GM12892 (cell line): ENCODE results near the gene IMMP2L.

Experiments used
- DNase-seq: peaks from one replicate; pipeline ENCODE4 v3.0.0; 2011; ENCODE audit not compliant: insufficient read length
- FAIRE-seq: peaks from 2 replicates; lab custom pipeline; 2011; peaks lifted over from hg19 to GRCh38; lab: Jason Lieb, UNC
- POLR2A ChIP-seq: IDR thresholded peaks from 2 replicates; pipeline ENCODE4 v1.6.1; 2011; ENCODE audit warnings: low read depth, low read length, control low read depth
- POLR2AphosphoS5 ChIP-seq: IDR thresholded peaks from 2 replicates; pipeline ENCODE4 v1.6.1; 2011; ENCODE audit warnings: low read depth, low read length, control low read depth
- TAF1 ChIP-seq: IDR thresholded peaks from 2 replicates; pipeline ENCODE4 v1.6.1; 2011; ENCODE audit warnings: low read depth, mild to moderate bottlenecking, control low read depth, low read length, borderline replicate concordance

IMMP2L gene

GRCh38 chr7:111107579-111107978 lies 454.7 kb downstream of the IMMP2L start:
- DNase-seq (no peak), FAIRE-seq (no peak)
- TF ChIP-seq POLR2AphosphoS5 (no peak), POLR2A (no peak), TAF1 (no peak)

- no peak for DNase-seq
- peak; percentile 82 for FAIRE-seq
- TF ChIP-seq TAF1 = no peak
- TF ChIP-seq POLR2AphosphoS5 = no peak
- TF ChIP-seq POLR2A = no peak
Measured at GRCh38 chr7:111105269-111105668, 457.0 kb downstream of the IMMP2L start.

GRCh38 chr7:111104710-111105109 lies 457.6 kb downstream of the IMMP2L start:
- DNase-seq (no peak), FAIRE-seq (no peak)
- TF ChIP-seq POLR2AphosphoS5 = no peak
- no peak for TF ChIP-seq POLR2A
- no peak for TF ChIP-seq TAF1

- DNase-seq = no peak
- no peak for TF ChIP-seq POLR2A
- TF ChIP-seq POLR2AphosphoS5 = no peak
- no peak for TF ChIP-seq TAF1
- peak; percentile 76 for FAIRE-seq
Measured at GRCh38 chr7:111103678-111104274, 458.5 kb downstream of the IMMP2L start.

GRCh38 chr7:111103136-111103535 lies 459.2 kb downstream of the IMMP2L start:
- DNase-seq = no peak
- no peak for FAIRE-seq
- no peak for TF ChIP-seq POLR2AphosphoS5
- TF ChIP-seq TAF1 = no peak
- TF ChIP-seq POLR2A = no peak

GRCh38 chr7:111101856-111102646 lies 460.2 kb downstream of the IMMP2L start:
- FAIRE-seq (no peak), DNase-seq (no peak)
- TF ChIP-seq POLR2A = no peak
- TF ChIP-seq TAF1 = no peak
- TF ChIP-seq POLR2AphosphoS5 = no peak

GRCh38 chr7:111098926-111099250 lies 463.4 kb downstream of the IMMP2L start:
- no peak for FAIRE-seq
- no peak for DNase-seq
- TF ChIP-seq POLR2A (no peak), POLR2AphosphoS5 (no peak), TAF1 (no peak)

GRCh38 chr7:111098011-111098925 lies 464.0 kb downstream of the IMMP2L start:
- FAIRE-seq (peak; percentile 81), DNase-seq (no peak)
- TF ChIP-seq TAF1 = no peak
- no peak for TF ChIP-seq POLR2AphosphoS5

GRCh38 chr7:111096997-111097396 lies 465.3 kb downstream of the IMMP2L start:
- DNase-seq (no peak), FAIRE-seq (no peak)
- no peak for TF ChIP-seq TAF1
- TF ChIP-seq POLR2A = no peak
- TF ChIP-seq POLR2AphosphoS5 = no peak

- no peak for FAIRE-seq
- TF ChIP-seq TAF1 = no peak
- DNase-seq = no peak
Measured at GRCh38 chr7:111094419-111094818, 467.9 kb downstream of the IMMP2L start.

GRCh38 chr7:111093496-111093895 lies 468.8 kb downstream of the IMMP2L start:
- FAIRE-seq (no peak), DNase-seq (no peak)
- no peak for TF ChIP-seq POLR2A
- TF ChIP-seq TAF1 = no peak

- no peak for TF ChIP-seq POLR2AphosphoS5
- no peak for TF ChIP-seq POLR2A
- no peak for TF ChIP-seq TAF1
- FAIRE-seq = peak; percentile 71
- DNase-seq = no peak
Measured at GRCh38 chr7:111092406-111093236, 469.7 kb downstream of the IMMP2L start.
